NCI-H1694 treated with DMSO at 0.1 percent for 48 hours (cell line): ENCODE measurements around the gene PRKAR1B.

ENCODE experiments used
- DNase-seq: peaks from one replicate; lab custom pipeline; 2025; lab: John Stamatoyannopoulos, UW

PRKAR1B gene

GRCh38 chr7:601595-602340 is 125.3 kb downstream of the PRKAR1B start:
- DNase-seq: no peak

DNA sequence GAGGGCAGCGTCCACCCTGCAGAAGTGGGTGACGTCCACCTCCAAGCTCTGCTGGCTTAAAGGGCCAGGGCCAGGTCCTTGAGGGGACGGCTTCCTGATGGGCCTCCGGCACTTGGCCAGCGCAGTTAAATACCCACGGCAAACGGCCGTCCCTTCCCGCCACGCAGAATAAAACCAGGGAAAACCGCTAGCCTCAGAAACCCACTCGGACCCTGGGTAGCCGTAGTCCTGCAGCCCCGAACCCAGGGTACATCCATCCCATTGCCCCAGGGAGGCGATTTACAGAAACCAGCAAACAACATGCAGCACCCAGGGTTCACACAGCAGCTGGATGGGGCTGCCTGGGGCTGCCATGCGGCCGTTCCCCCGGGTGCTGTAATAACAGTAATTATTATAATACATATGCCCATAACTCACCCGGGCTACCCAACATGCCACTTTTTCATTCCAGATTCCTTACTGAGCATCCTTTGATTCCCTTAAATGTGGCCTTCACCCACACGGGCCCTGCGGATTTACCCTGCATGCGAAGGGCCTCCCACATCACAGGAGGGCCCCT is 126.0 kb downstream of the PRKAR1B start:
- DNase-seq: no peak

DNA sequence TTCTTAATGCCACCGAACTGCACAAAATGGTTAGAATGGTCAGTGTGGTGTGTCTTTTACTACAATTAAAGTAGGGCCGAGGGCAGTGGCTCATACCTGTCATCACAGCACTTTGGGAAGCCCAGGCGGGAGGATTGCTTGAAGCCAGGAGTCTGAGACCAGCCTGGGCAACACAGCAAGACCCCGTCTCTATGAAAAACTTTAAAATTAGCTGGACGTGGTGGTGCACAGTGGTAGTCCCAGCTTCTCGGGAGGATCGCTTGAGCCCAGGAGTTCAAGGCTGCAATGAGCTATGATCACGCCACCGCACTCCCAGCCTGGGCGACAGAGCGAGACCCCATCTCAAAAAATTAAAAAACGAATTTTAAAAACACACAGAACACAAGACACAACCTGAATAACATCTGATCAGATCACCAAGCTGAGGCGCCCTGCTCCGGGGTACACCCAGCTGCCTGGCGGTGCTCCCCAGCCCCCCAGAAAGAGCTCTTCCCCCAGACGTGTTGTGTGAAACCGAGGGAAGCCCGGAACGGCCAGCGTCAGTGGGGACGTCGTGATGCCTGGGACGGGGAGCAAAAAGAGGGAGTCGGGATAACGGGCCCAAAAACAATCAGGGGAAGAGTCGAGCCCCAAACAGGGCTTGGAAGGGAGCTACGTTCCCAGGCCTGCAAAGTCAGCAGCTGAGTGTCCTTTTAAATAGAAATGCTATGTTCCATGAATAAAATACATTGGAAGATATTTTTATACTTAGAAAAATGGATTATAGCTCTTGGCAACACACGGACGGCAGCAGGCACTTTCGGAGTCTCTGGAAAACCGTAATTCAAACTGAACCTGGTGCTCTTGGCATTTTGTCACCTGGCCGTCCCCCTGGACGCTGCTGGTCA is 126.7 kb downstream of the PRKAR1B start:
- DNase-seq: no peak

DNA sequence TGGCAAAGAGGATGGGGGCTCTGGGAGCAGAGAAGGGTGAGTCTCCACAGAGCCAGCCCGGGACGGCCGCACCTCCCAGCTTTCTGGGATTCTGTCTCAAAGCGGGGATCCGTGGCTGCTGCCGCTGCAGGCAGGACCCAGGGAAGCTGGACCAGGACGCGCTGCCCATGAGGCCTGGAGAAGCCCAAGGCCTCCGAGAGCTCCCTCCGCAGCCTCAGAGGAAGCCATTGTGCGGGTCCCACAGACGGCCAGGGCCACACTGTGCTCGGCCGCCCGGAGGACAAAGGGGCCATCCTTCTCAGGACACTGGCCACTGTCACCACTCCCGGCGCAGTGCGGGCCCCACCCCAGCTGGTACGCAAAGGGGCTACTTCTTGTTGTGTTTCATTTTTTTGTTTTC is 128.2 kb downstream of the PRKAR1B start:
- DNase-seq: no peak

DNA sequence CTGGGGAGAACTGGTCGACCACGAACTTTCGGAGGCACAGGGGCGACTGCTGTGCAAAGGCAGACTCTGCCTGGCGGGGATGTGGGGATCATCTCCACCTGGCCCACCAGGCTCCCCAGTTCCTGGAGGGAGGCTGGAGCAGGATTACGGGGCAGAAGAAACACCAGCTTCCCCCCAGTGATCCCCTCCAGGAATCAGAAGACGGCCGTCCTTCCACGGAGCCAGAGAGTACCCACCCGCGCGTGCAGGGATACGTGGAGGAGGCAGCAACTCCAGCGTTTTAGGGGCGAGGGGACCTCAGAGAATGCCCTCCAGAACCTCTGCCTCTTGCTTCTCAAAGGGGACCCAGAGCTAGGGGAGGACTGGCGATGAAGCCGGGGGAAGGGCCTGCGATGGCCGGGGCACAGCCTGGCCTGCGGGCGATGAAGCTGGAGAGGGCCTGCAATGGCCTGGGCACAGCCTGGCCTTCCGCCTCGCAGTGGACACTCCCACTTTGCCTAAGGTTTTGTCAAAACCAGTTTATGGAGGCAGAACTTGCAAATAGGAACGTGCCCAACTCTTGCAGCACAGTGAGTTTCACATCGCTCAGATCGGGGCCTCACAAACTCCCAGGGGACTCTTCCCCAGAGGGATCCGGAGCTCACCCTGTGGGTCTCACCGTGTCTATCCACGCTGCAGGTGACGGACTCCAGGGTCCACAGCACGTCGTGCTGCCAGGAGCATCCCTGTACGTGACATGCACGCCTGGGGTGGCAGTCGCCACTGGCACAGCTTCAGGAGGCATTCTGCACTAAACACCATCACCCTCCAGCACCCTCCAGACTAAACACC is 129.5 kb downstream of the PRKAR1B start:
- no peak for DNase-seq

- DNase-seq: no peak
Observed at GRCh38 chr7:596819-597182, 130.3 kb downstream of the PRKAR1B start.

DNA sequence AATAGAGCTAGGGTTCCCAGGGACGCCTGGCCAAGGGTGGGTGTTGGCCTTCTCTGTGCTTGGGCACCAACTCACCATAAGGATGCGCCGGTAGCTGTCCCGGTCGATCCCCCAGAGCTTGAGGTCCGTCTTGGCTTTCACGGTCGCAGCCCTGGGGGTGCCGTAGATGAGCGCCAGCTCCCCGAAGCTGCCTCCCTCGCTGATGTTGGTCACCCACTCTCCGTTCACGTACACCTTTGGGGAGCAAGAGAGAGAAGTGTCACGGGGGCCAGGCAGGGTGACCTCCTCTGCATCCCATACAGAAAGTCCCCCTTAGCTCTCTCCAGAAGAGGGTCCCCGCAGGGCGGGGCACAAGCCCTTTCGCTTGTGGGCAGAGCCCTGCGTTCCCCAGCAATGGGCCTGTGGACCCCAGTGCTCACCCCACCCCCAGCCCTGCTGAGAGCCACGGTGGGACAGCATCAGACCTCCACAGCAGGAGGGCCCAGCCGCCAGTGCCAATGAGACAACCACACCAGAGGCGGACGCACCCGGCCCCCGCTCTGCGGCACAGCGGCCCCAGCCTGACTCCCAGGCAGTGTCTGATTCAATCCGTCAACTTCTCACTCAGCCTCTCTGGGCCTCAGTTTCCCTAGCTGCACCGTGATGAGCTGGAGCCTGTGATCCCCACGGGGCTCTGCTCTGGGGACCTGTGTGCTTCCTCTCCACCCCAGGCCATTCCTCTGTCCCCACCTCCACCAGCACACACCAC is 130.8 kb downstream of the PRKAR1B start:
- no peak for DNase-seq

DNA sequence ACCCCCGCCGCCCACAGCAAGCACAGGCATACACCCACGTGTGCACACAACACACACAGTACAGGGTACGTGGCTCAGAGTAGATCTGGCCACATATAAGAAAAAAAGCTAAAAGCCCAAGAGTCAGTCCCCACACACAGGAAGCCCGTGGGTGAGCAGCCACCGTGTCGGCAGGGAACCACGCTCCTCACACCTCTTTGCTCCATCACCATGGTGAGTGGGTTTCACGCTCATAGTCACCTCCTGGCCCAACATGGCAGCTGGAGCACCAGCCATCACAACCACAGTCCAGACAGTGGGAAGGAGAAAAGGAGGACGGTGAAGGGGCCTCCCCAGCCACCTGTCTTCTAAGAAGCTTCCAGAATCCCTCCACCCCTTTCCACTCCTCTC is 131.5 kb downstream of the PRKAR1B start:
- no peak for DNase-seq

- no peak for DNase-seq
Observed at GRCh38 chr7:594920-595620, 132.0 kb downstream of the PRKAR1B start.

- no peak for DNase-seq
Observed at GRCh38 chr7:594212-594913, 132.7 kb downstream of the PRKAR1B start.

DNA sequence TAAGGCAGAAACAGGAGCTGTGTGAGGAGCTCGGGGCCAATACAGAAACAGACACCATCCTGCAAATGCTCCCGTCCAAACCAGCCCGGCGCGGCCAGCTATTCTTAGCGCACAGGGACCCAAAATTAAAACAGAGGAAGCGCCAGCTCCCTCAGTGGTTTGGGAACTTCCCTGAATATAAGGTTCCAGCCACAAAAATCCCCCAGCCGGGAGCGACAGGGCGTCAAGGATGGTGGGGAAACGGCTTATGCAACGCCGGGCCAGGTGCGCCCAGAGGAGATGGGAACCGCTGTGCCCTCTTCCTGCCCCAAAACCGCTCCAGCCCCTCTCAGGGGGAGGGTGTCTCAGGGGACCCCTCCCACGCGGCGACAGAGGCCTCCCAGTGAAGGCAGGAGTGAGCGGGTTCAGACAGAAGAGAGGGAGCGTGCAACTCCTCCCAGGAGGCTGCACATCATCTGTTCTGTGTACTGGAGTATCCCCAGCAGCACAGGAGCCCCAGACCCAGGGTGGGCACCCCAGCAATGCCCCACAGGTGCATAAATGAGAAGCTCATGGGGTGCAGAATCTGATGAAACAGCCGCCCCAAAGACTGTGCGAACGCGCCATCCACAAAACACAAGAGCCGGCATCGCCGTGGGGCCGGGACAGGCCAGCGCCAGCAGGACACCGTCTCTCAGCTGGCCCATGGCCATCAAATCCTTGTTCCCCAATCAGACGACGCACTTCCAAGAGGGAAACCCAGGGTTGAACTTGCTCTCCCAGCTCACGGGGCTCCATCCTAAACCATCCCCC is 133.6 kb downstream of the PRKAR1B start:
- DNase-seq: no peak

DNA sequence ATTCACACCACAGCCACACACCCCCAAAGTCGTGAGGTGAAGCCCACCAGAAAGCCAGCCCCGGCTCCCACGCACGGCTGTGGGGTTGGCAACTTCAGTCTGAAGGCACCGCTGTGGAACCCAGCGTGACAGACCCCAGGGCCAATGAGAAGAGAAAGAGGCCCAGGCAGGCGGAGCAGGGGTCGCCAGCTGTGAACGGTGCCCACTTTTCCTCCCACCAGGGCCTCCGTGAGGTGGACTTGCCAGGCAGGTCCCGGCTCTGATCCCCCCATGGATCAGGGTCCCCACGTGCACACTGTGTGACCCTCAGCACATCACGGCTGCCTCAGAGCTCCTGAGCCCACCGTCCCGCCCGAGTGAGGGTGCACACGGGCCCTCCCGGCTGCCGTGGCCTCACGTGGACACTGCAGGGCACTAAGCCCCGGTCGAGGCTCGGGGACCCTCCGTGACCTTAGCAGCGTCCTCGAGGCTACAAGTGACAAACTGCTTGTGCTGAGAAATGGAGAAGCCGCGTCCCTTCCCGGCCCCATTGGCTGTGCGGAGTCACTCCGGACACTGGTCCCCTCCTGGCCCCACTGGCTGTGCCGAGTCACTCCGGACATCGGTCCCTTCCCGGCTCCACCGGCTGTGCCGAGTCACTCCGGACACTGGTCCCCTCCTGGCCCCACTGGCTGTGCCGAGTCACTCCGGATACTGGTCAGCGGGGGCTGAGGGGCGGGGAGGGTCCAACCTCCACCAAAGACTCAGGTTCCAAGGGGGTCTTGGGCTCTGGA is 135.0 kb downstream of the PRKAR1B start:
- DNase-seq: no peak

GRCh38 chr7:590731-591551 is 136.1 kb downstream of the PRKAR1B start:
- no peak for DNase-seq

- no peak for DNase-seq
Observed at GRCh38 chr7:589781-590575, 137.1 kb downstream of the PRKAR1B start.

DNA sequence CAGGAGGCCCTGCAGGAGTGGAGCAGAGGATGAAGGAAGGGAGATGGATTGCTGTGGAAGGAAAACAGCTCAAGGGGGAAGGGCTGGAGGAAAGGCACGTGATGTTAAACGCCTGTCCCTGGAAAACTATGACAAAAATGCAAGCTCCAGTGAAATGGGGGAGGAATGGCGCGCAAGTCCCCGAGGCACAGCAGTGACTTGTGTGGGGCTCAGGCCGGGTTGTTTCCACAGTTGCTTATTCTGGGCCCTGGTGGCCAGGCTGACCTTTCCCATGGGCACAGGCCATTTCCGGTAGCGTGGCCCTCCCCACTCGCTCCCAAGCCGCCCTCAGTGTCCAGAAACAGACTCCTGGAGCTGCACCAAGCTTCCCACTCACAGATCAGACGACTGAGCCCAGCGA is 139.3 kb downstream of the PRKAR1B start:
- no peak for DNase-seq

- DNase-seq: no peak
Observed at GRCh38 chr7:586494-586893, 140.6 kb downstream of the PRKAR1B start.

GRCh38 chr7:585873-586272 is 141.2 kb downstream of the PRKAR1B start:
- no peak for DNase-seq
